ENCODE results near the gene SIK3.
A peak's percentile ranks its signal among the peaks of the same experiment; 100 is the strongest.
"Not testable (repeated sequence)": the region's sequence is repeated elsewhere in the genome, so short reads cannot be mapped to it uniquely, and the experiment has no call there.

SIK3 gene

DNA sequence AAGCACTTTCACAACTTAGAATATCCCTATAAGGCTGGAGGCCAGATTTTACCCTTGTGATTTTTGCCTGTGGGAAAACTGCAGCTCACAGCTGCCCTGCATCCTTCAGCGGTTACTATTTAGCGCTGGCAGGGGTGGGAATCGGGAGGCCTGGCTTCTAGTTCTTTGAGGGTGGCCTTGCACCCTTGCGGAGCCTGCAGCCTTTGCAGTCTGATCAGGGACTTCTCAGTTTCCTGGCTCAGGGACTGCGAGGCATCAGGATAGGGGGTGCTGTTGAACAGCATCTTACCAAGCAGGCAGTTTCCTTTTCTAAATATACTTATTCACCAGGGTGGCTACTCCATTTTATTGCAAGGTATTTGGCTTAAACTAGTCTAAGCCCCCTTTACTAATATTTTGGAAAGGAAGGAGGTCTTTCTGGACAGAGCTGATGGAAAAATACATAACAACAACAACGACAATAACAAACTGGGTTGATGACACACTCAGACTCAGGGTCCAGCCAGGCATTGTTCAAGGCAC is 257.9 kb downstream of the SIK3 start:
- Mint-ChIP-seq H3K27ac (no peak overlapping the region), H3K4me1 (ENCODE audit: low read depth) (peaks cover 8% of the 10 kb centered on the region), H3K9me3 (ENCODE audit: low read depth) (no peaks in the 10 kb centered on the region), H3K4me3 (no peak overlapping the region), H3K36me3 (peaks cover 3% of the 10 kb centered on the region), H3K27me3 (no peaks in the 10 kb centered on the region)

DNA sequence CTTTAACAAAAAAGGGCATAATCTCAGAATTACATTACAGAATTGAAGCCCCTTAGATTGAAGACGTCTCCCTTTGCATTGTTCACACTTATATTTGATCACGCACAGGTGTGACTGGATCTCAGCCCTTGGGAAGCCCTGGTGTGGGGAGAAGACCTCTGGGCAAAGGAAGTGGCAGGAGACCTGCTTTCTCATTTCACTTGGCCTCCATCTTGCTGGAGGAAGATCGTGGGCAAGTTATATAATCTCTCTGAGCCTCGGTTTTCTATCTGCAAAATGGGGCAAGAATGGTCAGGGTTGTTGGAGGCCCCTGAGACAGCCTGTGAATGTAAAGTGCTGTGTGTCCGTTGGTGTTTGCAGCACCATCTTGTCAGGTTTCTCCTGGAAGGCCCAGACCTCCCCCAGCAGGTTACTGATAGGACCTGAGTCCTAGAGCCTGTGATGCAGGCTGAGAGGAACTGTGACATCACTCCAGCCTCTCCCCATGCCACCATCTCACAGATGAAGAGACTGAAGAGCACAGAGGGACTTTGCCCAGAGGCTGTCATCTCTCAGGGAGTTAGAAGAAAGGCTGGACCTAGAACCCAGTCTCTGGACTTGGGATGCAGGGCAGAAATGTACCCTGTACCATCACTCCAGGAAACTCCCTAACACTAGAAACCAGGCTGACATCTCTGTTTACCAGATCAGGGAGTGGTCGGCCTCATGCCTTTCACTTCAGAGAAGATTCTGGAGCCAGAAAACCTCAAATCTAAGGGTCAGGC is 259.7 kb downstream of the SIK3 start:
- Mint-ChIP-seq H3K27me3 (no peaks in the 10 kb centered on the region), H3K36me3 (peaks cover 2% of the 10 kb centered on the region), H3K4me1 (ENCODE audit: low read depth) (peaks cover 11% of the 10 kb centered on the region), H3K4me3 (no peak overlapping the region), H3K9me3 (ENCODE audit: low read depth) (no peaks in the 10 kb centered on the region), H3K27ac (no peak overlapping the region)

GRCh38 chr11:116837231-116838091 is 260.8 kb downstream of the SIK3 start, which contains the start of gene APOA1:
Gene APOA1, minus strand, starts transcription at chr11:116837622. Its CDS starts 235 bp downstream, at chr11:116837387.
- H3K4me3 Mint-ChIP-seq, result no peak within 1 kb of the TSS
- no peaks in the 10 kb centered on the region for H3K27me3 Mint-ChIP-seq
- no peaks in the 10 kb centered on the region for H3K36me3 Mint-ChIP-seq
- H3K9me3 Mint-ChIP-seq (ENCODE audit: low read depth), result no peaks in the 10 kb centered on the region
- H3K4me1 Mint-ChIP-seq (ENCODE audit: low read depth), result peaks cover 11% of the 10 kb centered on the region
- no peak within 1 kb of the TSS for H3K27ac Mint-ChIP-seq

GRCh38 chr11:116836632-116836991 is 261.6 kb downstream of the SIK3 start:
- no peaks in the 10 kb centered on the region for H3K27me3 Mint-ChIP-seq
- no peak overlapping the region for H3K27ac Mint-ChIP-seq
- H3K9me3 Mint-ChIP-seq (ENCODE audit: low read depth), result no peaks in the 10 kb centered on the region
- H3K36me3 Mint-ChIP-seq, result no peaks in the 10 kb centered on the region
- no peak overlapping the region for H3K4me3 Mint-ChIP-seq
- peaks cover 11% of the 10 kb centered on the region for H3K4me1 Mint-ChIP-seq (ENCODE audit: low read depth)

DNA sequence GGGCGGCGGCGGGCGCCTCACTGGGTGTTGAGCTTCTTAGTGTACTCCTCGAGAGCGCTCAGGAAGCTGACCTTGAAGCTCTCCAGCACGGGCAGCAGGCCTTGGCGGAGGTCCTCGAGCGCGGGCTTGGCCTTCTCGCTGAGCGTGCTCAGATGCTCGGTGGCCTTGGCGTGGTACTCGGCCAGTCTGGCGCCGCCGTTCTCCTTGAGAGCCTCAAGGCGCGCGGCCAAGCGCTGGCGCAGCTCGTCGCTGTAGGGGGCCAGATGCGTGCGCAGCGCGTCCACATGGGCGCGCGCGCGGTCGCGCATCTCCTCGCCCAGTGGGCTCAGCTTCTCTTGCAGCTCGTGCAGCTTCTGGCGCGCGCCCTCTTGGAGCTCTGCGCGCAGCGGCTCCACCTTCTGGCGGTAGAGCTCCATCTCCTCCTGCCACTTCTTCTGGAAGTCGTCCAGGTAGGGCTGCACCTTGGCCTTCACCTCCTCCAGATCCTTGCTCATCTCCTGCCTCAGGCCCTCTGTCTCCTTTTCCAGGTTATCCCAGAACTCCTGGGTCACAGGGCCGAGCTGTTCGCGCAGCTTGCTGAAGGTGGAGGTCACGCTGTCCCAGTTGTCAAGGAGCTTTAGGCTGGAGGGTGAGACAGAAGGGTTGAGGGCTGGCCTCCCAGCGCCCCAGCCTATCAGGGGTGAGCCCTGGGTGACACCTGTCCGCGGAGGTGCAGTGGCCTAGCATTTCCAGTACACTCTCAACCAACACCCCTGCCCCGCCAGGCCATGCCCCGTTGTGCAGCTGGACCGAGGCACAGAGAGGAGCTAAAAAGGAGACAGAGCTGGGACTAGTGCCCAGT is 262.2 kb downstream of the SIK3 start:
- H3K9me3 Mint-ChIP-seq (ENCODE audit: low read depth), result no peaks in the 10 kb centered on the region
- peak overlapping the region; percentile 10 for H3K27ac Mint-ChIP-seq
- H3K36me3 Mint-ChIP-seq, result no peaks in the 10 kb centered on the region
- peak overlapping the region; percentile 66 for H3K4me3 Mint-ChIP-seq
- no peaks in the 10 kb centered on the region for H3K27me3 Mint-ChIP-seq
- peaks cover 11% of the 10 kb centered on the region for H3K4me1 Mint-ChIP-seq (ENCODE audit: low read depth)

- H3K9me3 Mint-ChIP-seq (ENCODE audit: low read depth), result no peaks in the 10 kb centered on the region
- H3K4me3 Mint-ChIP-seq, result peak overlapping the region; percentile 66
- no peaks in the 10 kb centered on the region for H3K27me3 Mint-ChIP-seq
- H3K27ac Mint-ChIP-seq, result no peak overlapping the region
- H3K36me3 Mint-ChIP-seq, result no peaks in the 10 kb centered on the region
- peaks cover 11% of the 10 kb centered on the region for H3K4me1 Mint-ChIP-seq (ENCODE audit: low read depth)
These were observed 263.0 kb downstream of the SIK3 start for GRCh38 chr11:116835042-116835772.

- not testable (repeated sequence) for H3K9me3 Mint-ChIP-seq (ENCODE audit: low read depth); H3K27me3 Mint-ChIP-seq; H3K27ac Mint-ChIP-seq; H3K36me3 Mint-ChIP-seq
- Mint-ChIP-seq H3K4me1 (ENCODE audit: low read depth) (peaks cover 11% of the 10 kb centered on the region), H3K4me3 (peak overlapping the region; percentile 64)
These were observed 263.6 kb downstream of the SIK3 start for GRCh38 chr11:116834535-116835041.

DNA sequence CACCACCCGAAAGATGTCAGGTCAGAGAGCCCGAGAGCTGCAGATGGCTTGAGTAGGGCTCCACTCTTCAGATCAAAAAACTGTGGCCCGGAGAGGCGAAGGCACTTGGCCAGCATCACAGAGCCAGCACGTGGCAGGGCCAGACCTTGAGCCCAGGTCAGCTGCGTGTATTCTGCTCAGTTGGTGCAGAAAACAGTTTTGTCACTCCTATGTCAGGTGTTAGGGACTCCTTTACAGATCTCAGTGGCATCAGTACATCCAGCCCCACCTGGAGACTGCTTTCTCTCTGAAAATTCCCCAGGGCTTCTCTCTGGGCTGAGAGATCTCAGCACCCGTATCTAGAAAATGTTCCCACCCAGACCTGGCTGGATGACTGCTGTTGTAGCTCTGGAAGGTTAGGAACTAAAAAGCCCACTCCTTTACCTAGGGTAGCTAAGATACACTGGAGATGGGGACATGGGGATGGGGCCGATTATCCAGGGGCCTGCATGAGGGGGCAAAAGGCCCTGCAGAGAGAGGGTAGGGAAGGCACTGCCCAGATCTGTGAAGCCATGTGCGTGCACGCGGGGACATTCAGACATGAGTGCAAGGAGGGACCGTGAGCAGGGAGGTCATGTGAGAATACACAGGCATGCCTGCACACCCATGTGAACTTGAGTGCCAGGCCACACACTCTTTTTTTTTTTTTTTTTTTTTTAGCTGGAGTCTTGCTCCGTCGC is 264.3 kb downstream of the SIK3 start:
- Mint-ChIP-seq H3K27me3 (no peaks in the 10 kb centered on the region), H3K27ac (peak overlapping the region; percentile 29), H3K4me1 (ENCODE audit: low read depth) (peaks cover 11% of the 10 kb centered on the region), H3K9me3 (ENCODE audit: low read depth) (no peaks in the 10 kb centered on the region), H3K36me3 (no peaks in the 10 kb centered on the region), H3K4me3 (peak overlapping the region; percentile 43)

GRCh38 chr11:116833491-116833815 is 264.8 kb downstream of the SIK3 start:
- Mint-ChIP-seq H3K27ac (no peak overlapping the region), H3K27me3 (no peaks in the 10 kb centered on the region), H3K9me3 (ENCODE audit: low read depth) (no peaks in the 10 kb centered on the region), H3K4me3 (no peak overlapping the region), H3K36me3 (no peaks in the 10 kb centered on the region), H3K4me1 (ENCODE audit: low read depth) (peaks cover 11% of the 10 kb centered on the region)

GRCh38 chr11:116832350-116833290 is 265.6 kb downstream of the SIK3 start:
- no peaks in the 10 kb centered on the region for H3K27me3 Mint-ChIP-seq
- H3K9me3 Mint-ChIP-seq (ENCODE audit: low read depth), result no peaks in the 10 kb centered on the region
- no peaks in the 10 kb centered on the region for H3K36me3 Mint-ChIP-seq
- H3K4me3 Mint-ChIP-seq, result no peak overlapping the region
- H3K27ac Mint-ChIP-seq, result no peak overlapping the region
- H3K4me1 Mint-ChIP-seq (ENCODE audit: low read depth), result peaks cover 11% of the 10 kb centered on the region

GRCh38 chr11:116831790-116832349 is 266.4 kb downstream of the SIK3 start:
- Mint-ChIP-seq H3K27me3 (no peaks in the 10 kb centered on the region), H3K4me1 (ENCODE audit: low read depth) (peaks cover 11% of the 10 kb centered on the region), H3K27ac (no peak overlapping the region), H3K4me3 (no peak overlapping the region), H3K36me3 (no peaks in the 10 kb centered on the region), H3K9me3 (ENCODE audit: low read depth) (no peaks in the 10 kb centered on the region)

GRCh38 chr11:116830184-116830912 is 267.9 kb downstream of the SIK3 start:
- Mint-ChIP-seq H3K4me3 (no peak overlapping the region), H3K27me3 (no peaks in the 10 kb centered on the region), H3K27ac (no peak overlapping the region), H3K36me3 (no peaks in the 10 kb centered on the region), H3K4me1 (ENCODE audit: low read depth) (peaks cover 4% of the 10 kb centered on the region), H3K9me3 (ENCODE audit: low read depth) (no peaks in the 10 kb centered on the region)
